Retina (tissue), 1 donor: ENCODE data around the gene LARGE1.

Experiments
- DNase-seq: peaks from one replicate; pipeline ENCODE4 v3.0.0-alpha.2; 2016

Gene LARGE1

DNA sequence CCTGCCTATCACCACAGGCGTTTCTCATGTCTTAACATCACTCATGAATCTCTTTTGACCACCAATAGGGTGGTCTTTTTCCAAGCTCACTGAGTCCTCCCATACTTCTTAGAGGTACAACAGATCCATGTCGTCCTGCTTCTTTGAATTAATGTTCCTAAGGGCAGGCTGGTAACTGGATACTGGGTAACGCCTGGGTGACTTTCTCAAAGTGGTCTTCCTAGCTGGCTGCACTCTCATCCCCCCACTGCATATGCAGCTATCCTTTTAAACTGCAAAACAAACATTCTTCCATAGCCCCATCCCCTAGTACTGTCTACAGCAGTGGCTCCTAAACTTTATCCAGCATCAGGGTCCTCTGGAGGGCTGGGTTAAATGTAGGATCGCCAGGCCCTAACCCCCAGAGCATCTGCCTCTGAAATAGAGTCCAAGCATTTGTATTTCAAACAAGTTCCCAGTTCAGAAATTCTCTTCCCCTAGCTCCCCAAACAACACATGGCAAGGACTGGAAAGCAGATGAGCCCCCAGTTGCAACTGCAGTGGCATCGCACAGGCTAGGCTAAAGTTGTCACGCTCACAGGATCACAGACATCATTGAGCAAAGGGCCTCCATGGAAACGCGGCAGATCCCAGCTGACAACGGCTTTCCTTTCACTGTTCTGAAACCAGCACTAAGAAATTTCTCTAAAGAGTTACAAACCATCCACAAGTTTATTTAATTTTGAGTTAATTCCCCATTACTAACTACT, 204.9 kb downstream of the LARGE1 start:
- no peak for DNase-seq

DNA sequence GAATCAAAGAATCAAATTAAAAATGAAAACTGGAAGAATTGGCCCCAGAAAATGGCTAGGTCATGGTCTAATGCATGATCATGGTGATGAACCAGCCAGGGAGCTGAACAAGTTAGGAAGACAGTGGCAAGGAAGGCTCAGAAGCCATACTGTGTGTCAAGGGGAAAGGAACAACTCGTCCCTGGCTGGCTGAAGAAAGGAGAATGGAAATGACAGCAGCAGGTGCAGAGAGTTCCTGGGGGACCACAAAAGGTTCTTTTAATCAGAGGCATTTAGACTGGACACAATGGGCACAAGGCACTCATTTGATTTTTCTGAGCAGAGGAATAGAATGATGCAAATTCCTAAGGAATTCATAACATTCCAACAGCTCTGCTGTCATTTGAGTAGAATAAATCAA, 209.9 kb downstream of the LARGE1 start:
- DNase-seq, result no peak

DNA sequence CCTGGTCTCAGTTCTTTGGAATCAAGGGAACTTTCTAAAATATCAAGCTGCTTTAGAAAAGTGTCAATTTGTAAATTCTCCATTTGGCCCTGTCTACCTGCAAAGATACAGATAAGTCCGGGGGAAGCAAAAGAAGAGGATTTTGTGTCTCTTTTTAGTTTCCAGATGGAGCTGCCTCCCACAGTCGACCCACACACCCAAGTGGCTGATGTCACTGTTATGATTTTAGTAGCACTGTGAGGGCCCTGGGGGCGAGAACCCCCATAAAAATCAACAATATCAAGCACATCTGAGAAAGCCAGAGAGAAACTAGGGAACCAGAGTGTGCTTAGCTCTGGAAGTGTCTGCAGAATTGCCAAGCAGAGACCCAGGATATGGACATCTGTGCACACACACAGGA, 212.7 kb downstream of the LARGE1 start:
- DNase-seq, result no peak

DNA sequence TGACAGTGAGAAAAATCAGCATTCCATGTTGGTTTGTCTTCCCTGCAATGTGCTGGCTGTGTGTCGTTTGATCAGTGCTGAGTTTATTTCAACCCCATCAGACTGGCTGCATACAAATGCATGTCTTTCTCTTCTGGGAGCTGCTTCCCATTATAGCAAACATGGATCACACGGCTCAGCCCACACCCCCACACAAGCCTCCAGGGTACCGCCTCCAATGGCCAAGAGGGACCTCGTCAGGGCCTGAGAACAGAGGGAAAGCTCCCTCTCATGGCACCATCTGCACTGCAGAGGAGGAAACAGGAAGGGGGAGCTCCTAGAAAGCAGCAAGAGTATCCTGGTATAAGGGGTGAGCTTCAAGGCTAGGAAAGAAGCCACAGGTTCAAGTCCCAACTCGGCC, 214.2 kb downstream of the LARGE1 start:
- peak; percentile 11 for DNase-seq

DNA sequence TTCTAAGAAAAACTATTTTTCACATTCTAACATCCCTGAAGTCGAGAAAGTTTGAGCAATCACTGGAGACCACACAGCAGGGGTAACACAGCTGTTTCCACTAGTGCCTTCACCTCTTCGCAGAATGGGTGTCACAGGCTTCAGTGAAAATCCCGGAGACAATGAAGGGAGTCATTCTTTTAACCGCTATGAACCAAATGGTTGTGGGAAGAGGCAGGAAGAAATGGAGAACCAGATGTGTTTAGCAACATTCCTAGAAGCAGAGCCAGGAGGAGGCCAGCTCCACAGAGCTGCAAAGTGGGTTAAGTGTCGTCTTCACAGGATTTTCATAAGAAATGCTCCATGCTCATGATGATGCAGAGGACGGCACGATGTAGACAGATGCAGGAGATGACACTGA, 221.1 kb downstream of the LARGE1 start:
- DNase-seq, result no peak

DNA sequence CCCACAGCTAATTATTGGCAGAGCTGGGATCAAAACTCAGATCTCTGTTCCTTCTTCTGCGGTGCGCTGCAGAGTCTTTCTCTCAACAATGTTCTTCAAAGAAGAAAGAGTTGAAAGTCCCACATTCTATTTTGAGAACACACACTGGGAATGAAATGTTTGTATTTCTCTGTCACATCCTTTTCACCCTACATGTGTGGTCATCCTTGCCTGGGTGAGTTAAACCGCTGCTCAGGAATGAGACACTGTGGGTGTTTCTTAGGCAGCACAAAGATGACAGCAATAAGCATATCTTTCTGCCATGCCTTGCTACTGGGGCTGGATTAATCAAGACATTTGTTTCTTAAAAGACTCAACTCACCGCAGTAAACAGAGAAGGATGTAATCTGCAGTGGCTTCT, 222.6 kb downstream of the LARGE1 start:
- no peak for DNase-seq

DNA sequence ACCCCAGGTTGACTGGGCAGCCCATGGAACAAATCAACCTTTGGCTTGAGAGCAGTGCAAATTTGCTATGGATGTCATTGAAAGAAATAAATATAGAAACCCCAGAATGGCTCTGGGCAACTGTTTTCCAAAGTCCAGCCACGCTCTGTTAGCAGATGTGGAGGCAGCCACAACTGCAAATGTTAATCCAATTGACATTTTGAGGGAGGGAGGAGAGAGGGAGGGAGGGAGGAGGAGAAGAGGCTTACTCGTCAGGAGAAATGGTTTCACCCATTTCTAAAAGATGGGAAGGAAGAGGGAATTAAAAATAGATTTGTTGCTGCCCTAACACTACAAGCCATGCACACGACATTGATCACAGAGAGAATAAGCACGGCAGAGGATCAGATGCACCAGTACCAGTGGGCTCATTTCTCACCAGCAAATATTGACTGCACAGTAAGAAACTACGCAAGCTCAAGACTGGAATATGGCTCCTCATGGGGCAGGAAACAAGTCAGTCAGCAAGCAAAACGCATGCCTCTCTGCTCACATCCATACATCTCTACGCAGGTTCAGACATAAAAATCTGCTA, 229.1 kb downstream of the LARGE1 start:
- DNase-seq, result no peak

DNA sequence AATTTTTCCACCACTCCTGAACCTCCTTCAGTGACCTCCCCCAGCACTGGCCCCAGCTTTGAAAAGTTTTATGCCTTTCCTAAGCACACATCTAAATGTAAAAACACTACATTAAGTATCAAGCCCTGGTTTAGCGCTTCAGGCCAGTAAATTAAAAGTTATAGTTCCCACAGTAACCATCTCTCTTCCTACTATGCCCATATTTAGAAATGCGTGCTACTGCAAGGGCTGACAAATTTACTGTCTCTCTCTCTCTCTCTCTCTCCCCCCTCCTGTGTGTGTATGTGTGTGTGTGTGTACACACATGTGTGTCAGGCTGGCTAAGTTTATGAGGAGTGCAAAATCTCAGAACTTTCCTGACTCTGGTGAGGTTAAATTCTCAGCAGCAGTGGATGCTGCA, 231.4 kb downstream of the LARGE1 start:
- DNase-seq, result no peak

DNA sequence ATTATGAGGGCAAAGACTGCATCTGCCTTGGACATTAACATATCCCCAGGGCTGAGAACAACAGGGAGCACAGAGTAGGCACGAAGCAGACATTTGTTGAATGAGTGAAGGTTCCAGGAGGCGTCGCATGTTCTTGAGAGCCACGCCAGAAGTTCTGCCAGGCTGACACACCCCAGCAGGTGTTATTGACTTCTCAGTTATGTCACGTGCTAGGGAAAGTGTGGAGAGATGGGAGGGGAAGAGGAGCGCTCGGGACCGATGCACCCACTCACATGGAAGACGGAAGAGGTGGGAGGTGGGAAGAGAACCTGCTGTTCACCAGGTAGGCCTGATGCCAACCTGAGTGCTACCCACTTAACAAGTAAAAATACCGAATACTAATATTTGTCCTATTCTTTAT, 232.8 kb downstream of the LARGE1 start:
- no peak for DNase-seq

DNA sequence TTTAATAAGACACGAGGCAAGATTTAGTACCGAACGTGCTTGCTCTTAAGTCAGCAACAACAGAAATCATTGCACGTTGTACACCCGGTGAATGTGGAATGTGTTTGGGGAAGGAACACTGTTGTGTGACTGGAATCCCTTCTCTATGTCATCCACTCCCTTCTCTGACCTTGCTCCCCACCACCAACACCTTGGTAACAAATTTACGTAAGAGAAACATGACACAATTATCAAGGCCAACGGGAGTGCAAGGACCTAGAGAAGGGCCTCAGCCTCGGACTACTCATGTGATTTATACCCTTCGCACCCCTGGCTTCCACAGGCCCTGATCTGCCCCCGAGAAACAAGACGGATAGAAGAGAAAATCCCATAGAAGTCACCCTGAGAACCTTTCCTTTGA, 236.2 kb downstream of the LARGE1 start:
- no peak for DNase-seq

DNA sequence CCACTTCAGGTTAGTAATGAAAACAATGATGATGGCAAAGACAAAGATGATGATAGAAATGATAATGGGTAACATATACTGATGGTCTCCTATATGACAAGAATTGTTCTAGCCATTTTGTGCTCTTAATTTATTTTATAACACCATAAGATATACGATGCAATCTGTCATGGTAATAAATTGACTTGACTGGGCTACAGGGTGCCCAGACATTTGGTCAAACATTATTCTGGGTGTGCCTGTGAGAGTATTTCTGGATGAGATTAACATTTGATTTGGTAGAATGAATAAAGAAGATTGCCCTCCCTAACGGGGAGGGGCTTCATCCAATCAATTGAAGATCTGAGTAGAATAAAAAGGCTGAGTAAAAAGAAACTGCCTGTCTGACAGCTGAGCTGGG, 237.3 kb downstream of the LARGE1 start:
- no peak for DNase-seq

DNA sequence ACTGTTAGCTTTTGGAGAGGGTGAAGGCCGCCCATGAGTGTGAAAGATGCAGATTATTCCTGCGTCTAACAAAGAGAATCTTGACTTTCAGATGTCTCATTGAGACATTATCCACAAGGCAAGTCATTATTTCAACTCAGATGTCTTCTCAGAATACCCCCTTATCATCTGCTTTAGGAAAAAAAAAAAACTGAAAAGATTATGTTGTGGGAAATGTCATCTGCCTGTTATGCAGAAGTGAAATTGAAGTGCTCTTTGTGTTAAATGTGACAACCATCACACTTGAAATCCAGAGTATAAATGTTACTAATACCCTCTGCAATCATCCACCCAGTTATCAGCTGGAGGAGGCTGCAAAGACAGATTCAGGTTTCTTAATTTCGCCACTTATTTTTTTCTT, 239.6 kb downstream of the LARGE1 start:
- DNase-seq, result no peak

DNA sequence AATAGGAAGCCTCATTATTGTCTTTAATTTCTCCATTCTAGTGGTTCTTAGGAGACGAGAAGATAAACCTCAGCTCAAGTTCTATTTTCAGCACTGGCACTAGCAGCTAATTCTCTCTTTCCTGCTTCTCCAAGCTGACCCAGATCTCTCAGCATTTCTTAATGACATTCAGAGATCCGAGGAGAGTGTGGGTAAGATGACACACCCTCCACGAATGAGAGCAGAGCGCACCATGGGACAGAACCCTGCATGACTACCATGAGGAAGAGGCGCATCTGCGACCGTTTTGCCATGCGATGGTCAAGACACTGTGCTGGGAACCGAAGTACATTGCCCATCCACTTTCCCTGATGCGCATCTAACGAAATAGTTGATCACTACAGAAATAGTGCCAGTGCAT, 241.8 kb downstream of the LARGE1 start:
- no peak for DNase-seq

DNA sequence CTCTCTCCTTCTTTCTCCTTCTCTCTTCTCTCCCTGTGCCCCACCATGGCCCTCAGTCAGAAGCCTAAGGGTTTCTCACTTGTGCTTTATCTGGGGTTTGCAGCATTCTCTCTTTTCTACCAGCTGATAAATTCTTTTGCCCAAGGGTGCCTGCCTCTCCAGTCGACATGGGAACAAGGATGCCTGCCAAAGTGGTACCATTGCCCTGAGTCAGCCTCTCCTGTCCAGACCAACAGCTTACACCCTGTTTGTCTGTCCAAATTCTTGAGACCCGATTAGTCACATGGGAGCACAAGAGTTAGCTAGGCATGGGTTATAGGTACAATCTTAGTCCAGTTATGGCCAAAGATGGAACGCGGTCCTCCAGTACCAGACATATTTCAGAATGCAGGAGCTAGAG, 242.7 kb downstream of the LARGE1 start:
- DNase-seq, result no peak

DNA sequence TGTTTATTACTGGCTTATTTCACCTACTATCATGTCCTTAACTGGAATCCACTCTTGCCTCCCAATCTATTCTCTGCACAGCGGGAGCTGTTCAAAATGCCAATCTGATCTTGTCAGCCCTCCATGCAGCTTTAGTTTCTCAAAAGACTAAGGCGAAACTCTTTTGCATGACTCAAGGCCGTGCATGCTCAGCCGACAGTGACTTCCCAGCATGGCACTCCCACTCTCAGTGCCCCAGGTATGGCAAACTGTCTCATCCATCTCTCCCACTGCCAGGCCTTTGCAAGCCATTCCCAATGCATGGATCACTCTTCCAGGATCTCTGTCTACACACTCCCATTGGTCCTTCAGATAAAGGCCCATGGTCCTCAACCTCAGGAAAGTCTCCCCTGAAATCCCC, 245.9 kb downstream of the LARGE1 start:
- no peak for DNase-seq

DNA sequence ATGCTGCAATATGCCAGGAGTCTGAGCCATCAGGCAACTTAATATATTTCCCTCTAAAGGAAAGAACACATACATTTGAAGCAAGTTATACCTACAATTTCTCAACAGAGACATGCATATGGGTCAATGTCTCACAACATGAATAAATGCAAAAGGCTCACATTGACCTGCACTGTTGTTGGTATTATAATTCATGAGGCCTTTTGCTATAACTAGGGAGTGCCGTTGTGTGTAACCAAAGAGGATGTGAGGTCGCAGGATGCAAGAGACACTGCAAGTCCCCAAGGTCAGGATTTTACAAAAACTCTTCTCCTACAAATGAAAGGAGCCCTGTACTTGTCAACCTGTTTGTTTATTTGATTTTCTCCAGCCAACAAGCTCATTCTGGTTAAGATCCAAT, 250.5 kb downstream of the LARGE1 start:
- DNase-seq, result no peak

DNA sequence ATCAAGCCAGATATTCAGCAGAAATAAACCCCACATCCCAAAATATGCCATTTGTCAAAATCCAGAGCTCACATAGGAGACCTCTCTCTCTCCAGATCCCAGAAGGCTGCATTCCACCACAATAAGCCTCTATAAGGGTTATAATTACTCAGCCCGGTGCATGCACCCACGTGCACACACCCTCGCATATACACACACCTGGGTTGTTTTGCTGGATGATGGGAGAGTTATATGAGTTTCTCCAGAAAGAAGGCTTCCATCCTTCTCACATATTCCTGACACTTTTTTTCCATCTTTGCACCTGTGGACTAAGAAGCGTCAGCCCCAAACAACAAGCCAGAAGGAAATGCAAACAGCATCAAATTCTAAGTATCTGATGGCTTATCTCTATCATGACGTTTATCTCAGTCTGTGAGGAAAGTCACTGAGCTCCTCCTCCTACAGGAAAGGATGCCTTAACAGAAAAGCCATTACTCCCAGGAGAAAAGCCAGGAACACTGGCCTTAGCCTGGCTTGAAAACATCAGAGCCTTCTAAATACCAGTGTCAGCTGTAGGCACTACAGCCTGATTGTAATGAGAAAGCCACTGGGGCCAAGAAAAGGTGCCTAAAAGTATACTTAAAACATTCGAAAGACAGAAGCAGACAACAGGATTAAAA, 253.2 kb downstream of the LARGE1 start:
- DNase-seq, result no peak

DNA sequence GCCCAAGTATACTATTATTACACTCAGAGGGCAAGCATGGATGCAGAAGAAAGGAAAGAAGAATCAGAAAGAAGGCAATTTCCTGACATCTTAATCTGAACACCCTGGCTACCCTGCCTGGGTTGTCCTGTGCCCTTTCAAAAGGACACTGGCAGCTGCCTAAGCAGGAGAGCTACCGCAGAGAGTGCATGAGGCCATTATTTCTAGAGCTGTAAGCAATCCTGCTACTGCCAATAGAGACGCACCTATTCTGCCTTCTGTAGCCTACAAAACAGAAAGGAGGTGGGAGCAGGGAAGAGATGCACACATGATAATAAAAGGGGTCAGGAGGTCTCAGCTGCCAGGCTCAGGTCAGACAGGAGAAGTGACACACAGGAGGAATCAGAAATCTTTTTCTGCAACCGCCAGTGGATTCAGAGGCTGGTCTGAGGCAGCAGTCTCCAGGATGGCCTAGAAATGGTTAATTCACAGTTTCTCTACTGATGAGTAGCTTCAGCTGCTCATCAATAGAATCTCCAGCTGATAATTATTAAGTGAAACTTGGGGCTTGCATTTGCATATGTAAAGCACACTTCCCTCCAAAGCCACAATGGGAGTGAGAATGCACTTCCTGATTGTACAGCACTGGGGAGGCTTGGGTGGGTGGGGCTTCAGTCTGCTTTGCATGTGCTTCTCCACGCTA, 253.9 kb downstream of the LARGE1 start:
- peak; percentile 28 for DNase-seq

DNA sequence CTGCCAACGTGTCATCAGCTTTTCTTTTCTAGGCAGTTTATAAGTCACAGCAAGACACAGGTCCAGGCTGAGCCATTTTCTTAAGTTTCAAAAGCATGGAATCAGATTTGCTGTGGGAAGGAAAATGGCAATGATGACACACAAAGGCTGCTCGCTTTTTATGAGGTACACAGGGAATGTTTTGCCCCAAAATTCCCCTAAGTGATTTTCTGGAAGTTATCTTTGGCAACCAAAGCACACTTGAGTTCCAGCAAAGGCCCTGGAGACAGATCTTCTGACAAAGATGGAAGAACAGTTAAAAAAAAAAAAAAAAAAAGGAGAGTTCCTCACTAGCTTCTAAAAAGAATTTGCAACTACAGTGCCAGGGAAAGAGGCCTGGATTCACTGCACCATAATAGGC, 260.8 kb downstream of the LARGE1 start:
- no peak for DNase-seq

DNA sequence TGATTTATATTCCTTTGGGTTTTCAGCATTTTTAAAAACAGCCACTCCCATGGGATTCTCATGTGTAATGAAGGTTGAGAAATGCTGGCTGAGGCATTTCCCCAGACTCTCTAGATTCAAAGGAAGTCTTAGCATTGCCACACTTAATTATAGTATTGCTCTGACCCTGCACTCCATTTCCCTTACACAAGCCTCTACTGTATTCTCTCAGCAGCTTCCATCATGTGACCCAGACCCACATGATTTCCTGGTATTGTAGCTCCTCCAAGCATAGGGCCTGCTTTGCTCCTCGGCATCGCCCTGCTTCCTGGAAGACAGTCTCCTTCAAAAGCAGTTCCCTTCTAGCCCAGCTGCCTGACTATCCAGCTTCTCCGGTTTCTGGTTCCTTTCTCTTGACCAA, 261.5 kb downstream of the LARGE1 start:
- no peak for DNase-seq

DNA sequence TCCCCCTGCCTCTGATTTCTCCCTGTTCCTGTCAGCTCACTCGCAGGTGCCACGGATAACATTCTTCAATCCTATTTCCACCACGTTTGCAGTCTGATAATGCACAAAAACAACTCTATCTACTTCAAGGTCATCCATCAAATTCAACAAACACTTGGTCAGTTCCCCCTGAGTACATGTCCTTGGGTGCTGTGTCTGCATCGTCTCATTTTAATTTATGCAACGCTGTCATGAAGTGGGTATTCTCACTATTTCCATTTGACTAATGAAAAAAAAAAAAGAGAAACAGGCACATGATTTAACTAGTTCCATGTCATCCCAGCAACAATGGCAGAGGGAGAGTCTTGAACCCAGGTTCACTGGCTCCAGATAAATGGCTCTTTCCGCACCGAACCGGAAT, 262.6 kb downstream of the LARGE1 start:
- no peak for DNase-seq

DNA sequence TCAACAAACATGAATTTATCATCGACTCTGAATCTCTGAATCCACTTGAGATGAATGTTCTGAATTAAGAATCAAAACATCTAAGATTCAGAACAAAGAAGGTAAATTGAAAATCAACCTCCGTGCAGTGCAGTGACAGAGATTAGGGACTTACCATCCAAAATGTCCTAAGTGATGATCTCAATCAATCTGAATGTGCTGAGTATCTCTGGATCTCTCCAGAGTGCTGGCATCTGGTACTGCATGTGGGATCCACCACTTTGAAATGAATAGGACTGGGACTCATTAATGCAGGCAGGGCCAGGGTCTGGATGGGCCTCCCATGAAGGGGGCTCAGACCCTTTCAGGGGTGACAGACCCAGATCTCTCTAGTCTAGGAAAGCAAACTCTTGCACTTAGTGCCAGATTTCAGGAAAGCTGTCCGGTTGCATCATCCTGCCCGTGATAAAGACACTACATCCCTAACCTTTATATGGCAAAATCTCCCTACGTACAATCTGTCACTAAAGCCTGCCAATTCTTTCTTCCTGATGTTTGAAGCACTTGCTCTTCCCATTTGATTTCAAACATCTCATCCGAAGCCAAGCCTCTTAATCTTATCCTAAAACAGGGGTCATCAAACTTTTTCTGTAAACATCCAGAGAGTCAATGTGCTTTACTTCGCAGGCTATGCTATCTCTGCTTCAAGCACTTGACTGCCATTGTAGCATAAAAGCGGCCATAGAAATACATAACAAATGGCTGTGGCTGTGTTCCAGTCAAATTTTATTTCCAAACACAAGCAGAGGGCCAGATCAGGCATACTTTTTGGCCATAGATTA, 263.3 kb downstream of the LARGE1 start:
- DNase-seq, result no peak
